Effector CD4-positive, alpha-beta T cell (primary cell): ENCODE results near the gene RIMBP2.

Experiments used
- DNase-seq: peaks from one replicate; pipeline ENCODE4 v3.0.0-alpha.2; 2020

RIMBP2 gene

DNA sequence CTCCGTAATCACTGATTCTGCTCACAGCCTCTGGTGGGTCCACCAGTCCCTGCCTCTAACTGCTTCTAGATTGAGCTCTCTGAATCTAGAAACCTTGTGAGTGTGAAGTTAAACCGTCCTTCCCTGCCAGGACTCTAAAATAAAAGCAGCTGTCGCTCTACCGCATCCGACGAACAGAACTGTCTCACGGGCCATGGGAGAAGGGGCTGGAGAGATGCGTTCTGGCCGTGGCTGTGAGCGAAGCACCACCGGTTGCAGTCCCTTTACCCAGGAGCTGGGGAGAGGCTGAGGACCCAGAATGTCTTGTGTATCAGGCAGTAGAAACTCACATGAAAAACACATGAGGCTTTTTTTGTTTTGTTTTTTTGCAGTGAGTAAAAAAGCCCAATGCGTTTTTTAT lies 218.8 kb downstream of the RIMBP2 start:
- no peak for DNase-seq

DNA sequence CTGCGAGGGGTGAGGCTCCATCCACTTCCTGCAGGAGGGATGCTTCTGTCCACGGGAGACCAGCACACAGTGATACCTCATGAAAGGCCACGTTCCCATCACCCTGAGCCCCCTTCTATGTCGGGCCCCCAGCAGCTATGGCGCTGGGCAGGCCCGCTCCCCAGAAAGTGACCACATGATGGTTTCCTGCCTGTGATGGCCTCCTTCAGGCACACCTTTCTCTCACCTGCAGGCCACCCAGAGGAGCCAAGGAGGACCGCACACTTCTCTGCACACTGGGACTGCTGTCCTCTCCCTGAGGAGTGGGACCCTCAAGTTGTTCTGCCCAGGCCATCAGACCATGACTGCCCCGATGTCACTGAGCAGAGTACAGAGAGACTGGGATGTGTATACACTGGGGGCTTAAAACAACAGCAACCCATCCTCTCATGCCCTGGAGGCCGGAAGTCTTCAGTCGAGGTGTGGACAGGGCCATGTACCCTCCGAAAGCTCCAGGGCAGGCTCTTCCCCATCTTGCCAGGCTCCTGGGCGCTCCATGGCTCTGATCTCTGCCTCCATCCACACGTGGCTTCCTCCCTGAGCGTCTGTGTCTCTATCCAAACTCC lies 219.5 kb downstream of the RIMBP2 start:
- DNase-seq: no peak

DNA sequence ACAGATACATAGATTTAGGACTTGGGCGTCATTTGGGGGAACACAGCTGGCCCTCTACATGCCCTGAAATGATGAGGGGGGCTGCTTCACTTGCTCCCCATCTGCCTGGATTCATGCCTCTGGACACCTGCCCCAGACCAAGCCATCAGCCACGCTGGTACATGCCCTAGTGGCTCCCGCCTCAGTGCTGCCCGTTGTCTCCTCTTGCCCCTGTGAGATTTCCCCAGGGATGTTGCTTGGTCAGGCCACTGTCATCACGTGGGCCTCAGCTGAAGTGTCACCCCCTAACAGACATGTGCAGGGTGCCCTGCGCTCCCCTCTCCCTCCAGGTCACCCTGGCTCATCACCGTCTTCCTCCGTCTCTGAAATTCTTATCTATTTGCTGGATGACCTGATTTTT lies 220.9 kb downstream of the RIMBP2 start:
- DNase-seq: no peak

DNA sequence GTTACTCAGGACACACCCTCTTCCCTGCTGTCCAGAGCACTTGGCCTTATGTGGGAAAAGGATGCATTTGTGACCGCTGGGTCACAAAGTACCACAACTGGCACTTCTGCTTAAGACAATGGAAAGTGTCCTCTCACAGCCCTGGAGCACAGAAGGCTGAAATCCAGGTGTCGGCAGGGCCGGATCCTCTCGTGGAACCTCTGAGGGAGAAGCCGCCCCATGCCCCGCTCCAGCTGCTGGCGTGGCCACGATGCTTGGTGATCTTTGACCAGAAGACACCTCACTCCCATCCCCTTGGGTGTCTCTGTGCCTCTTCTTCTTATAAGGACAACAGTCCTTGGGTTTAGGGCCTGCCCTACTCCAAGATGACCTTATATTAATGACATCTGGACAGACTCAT lies 221.4 kb downstream of the RIMBP2 start:
- DNase-seq: no peak

DNA sequence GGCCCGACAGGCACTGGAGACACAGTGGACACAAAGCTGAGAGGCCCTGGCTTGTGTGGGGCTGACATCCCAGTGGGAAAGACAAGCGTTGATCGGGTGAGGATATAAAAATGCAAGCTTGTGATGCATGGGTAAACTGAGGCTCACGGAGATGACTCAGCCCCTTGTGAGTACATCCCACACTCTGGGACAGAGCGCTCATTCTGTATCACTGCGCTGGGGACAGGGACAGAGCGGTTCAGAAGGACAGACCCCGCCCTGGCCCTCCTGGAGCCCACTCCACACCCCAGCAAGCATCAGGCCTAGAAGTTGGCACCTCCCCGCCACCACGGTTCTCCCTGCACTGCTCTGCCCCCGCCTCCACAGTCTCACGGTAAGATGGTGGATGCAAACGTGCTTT lies 222.1 kb downstream of the RIMBP2 start:
- DNase-seq: no peak

DNA sequence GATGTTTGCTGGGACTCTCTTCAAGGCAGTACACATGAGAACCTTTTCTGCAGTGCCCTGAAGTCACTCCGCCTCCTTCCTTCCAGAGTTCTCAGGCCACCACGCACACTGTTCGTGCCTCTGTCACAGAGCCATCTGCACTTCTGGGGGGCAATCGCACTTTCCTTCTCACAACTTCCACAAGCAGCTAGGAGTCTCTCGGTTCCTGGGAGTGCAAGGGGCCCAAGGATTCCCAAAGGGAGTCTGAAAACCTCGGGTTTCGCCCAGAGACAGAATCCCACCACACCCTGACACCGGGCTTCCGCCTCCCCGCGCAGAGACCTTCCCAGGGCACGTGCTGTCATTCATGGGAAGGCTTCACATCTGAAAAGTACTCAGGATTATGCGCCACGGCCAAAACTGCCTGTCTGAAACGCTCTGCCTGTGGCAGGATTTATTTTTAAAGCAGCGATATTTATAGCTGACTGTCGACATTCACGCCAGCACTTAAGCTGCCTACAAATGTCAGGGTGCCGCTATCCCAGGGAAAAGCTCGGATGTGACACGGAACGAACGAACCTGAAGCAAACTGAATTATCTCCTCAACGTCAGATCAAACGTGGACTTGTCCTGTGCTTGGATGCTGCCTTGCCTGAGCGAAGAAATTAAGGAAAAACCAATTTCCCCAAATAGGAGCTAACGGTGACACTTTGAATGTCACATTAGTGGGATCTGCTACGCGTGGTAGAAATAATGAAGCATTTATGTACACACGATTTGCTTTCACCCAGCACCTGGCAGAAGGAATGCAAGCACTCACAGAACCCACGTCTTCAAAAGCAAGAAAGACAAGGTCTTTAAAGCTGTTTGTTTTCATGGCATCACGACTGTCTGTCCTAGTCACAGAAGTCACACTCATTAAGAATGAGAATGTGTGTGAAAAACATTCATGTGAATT lies 224.4 kb downstream of the RIMBP2 start:
- DNase-seq: no peak

DNA sequence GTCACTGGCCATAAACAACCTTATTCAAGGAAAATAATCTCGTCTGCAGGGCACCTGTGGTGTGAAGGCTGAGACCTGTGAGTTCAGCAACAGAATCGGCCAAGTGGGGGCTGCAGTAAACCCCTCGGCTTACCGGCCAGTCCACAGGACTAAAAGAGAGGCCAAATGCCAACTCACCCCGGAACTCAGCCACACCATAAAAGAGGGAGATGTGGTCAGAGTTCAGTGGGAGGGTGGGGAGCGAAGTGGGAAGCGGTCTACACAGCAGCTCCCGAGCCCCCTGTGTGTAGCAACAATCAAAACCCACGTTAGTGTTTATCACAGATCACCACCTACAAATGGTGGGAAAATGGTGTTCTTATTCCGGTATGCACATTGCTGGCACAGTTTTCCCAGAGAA lies 225.4 kb downstream of the RIMBP2 start:
- DNase-seq: no peak

DNA sequence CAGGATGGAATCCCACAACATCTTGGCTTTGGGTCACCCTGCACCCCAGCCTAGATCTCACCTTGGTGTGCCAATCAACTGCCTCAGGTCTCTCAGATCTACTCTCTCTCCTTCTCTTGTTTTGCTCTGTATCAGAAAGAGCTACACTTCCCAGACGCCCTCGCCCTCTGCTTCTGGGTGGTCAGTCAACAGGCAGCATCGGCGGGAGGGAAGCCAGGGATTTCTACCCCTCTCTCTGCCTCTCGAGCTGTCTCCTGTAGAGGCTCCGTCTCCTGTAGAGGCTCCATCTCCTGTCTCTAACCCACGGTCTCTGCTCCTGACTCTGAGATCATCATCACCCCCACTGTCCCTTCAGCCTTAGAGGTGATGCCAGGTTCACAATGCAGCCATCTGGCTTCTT lies 226.8 kb downstream of the RIMBP2 start:
- DNase-seq: no peak

DNA sequence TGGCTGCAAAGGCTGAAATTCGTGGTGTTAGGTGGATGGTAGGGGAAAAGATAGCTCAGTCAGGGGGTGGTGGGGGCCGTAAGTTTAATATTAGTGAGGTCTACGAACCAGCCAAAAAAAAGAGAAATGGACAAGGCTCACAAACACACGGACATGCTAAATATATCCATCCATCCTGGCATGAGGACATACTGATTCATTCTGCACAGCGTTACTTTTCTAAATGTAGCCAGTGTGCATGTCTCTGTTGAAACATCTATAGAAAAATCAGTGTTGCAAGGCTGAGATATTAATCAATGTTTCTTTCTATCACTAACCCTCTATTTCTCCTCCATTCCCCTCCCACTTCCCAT lies 227.8 kb downstream of the RIMBP2 start:
- DNase-seq: no peak

DNA sequence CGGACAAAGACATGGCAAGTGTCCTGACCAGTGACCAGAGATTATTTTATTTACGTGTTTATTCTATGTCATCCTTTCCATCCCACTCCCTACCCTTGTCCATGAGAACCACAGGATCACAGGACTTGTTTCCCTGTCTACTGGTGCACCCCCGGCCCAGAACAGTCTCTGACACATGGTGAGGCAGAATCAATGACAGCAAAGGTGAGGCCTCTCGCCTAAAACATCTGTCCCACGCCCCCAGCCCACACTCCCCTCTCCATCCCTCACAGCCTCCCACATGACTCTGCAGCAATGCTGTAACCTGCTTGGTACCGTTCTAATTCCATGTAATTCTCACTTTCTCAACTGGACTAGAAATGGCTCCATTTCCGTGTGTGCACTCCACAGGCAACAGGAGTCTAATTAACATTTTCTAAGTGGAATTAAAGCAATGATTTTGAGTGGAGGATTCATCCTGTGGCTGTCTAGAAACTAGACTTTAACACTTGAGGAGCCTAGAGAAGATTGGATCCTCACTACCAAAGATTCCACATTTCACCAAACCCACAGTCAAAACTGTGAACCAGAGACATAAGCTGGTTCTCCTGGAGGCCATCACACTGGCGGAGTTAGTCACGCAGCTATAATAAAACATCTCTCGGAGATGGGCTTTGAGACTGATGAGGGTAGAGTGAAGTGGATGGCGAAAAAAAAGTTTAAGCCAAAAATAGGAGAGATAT lies 228.3 kb downstream of the RIMBP2 start:
- DNase-seq: no peak

DNA sequence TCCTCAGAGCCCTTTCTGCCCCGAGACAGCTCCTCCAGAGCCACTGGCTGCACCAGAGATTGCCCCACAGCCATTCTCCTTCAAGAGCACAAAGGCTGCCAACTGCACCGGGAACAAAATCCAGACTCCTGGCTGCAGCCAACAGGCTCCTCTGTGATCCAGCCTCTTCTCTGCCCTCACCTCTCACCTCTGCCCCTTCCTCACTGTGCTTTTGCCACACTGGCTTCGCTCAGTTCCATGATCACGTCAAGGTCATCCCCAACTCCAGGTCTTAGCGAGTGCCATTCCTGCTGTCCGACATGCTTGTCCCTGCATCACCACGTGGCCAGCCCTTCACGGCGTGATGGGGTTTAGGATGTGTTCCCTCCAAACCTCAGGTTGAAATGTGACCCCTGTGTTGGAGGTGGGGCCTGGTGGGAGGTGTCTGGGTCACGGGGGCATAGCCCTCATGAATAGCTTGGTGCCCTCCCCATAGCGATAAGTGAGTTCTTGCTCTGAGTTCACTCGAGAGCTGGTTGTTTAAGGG lies 229.1 kb downstream of the RIMBP2 start:
- DNase-seq: no peak

DNA sequence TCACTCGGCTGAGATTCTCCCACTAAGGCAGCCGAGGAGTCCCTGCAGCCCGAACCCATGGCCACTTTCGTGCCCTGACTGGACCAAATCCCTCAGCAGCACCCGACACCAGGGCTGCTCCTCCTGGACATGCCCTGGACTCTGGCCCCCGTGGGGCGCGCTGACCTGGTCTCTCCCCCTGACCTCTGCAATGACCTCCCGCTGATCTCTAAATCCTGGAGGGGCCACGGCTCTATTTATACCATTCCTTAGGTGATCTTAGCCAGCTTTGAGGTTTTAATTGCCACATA lies 230.0 kb downstream of the RIMBP2 start:
- DNase-seq: no peak

DNA sequence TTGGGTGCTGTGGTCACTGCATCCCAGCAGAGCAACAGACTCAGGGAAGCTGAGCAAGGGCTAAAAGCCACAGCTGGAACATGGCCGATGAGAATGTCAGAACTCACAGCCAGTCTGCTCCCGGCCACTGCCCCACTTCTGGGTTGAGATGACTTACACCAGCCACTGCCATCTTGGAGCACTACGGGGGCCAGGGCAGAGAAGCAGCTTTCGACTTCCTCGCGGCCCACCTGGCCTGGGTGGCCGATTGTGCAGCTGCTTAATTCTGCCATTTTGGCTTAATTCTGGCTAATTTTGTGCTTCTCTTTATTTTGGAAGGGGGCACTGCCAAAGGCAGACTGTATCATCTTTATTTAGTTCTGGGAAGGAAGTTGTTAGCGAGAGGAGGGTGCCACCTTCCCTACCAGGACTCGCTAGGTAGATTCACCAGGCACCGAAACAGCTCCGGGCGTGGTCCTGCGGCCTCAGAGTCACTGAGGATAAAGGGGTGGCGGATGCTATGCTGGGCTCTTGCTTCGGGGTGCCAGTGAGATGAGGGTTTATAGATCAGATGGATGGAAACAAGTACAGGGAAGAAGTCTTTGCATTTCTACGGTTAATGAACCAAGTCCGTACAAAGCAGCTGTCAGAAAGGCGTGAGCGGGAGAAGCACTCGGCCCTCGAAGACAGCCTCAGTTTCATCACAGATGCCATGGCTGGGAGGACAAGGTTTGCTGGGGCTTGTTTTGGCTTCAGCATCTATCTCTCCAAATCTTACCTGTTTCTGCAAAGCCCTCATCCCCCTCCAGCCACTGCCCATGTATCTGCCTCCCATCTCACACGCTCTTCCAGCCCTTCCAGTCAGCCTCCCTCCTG lies 230.6 kb downstream of the RIMBP2 start:
- DNase-seq: no peak

DNA sequence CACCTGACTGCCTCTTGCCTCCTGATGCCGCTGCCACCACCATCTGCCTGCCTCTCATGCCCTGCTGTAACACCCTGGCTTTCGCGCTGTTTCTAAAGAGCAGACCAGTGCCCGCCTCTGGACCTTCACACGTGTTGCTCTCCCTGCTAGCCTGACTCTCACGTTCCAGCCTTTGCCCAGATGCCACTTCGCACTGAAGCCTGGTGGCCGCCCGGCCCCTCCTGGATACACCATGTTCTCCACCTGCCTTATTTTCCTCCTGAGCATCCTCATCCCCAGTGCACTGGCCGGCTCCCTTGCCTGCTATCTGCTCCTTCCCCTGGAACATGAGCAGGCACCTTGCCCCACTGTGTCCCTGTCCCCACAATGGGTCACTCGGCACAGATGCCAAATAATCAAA lies 231.9 kb downstream of the RIMBP2 start:
- DNase-seq: no peak

DNA sequence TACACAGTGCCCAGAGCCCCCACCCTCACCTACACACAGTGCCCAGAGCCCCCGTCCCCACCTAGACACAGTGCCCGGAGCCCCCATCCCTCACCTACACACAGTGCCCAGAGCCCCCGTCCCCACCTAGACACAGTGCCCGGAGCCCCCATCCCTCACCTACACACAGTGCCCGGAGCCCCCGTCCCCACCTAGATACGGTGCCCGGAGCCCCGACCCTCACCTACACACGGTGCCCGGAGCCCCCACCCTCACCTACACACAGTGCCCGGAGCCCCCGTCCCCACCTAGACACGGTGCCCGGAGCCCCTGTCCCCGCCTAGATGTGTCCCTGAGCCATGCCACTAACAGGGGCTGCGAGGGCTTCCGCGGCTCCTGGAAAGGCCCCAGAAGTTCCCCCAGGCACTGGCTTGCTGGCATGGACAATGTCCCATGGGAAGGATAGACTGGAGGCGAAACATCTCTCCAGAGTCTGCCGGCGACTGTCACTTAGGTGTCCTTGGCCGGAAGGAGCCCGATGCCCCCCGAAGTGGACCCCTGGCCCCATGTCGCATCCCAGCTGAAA lies 232.4 kb downstream of the RIMBP2 start:
- no peak for DNase-seq

DNA sequence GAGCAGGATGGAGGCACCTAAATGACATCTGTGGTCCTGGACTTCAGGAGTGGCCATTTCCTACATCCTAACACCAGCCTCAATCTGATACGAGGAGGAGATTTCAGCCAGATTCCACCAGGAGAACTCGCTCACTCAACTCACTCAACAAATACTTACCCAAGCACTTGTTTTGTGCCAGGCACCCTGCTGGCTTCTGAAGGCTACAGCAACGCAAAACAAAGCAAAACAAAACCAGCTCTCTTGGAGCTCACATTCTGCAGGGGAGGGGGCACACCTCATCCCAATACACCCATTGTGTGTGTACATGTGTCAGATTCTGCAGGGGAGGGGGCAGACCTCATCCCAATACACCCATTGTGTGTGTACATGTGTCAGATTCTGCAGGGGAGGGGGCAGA lies 233.7 kb downstream of the RIMBP2 start:
- DNase-seq: no peak

DNA sequence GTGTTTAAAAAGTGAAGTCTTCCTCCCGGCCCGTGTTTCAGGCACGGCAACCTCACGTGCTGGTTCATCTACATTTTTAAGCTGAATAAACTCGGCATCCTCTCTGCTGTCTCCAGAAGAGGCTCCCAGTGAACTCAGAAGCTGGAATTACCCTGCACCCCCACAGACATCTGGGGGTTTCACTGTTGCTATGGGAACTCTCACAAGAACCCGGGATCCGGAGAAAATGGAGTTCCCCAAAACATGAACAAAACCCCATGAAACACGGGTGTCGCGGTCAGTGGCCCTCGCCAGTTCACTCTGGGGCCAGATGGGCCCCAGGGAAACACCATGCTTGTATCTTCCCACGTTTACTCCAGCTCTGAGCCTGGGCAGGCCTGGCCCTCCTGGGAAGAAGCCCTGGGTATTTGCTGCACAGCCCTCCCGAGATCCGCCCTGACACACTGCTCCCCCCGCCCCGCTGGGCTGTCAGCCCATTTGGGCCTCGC lies 234.7 kb downstream of the RIMBP2 start:
- DNase-seq: no peak

DNA sequence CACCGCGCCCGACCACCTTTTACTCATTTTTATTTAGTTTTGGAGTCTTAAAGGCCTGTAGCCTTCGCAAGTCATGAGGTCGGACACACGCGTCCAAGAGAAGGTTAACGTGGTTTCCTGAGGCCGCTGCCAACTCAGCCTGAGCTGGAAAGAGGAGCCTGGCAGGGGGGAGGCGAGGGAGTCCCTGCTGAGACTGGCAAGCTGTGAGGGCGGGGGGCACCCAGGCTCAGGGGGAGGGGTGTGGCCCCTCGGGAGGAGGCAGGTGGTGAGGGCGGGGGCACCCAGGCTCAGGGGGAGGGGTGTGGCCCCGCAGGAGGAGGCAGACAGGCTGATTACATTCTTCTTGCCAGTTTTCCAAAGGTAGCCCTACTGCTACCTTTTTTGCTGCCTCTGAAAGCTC lies 235.2 kb downstream of the RIMBP2 start:
- no peak for DNase-seq

DNA sequence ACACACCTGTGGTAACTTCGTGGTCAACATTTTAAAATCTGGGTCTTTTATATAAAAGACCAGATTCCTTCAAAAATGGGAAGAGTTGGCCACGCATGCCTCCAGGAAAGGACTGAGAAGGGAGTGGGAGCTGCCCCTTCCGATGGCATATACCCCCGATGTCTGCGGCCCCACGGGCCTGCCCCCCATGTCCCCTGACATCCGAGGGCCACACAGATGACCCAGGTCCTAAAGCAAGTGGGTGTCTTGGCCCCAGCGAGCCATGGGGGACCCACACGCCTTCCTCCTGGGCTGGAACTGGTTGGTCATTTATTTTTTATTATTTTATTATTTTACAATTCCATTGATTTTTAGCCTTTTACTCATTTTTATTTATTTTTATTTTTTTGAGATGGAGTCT lies 235.9 kb downstream of the RIMBP2 start:
- no peak for DNase-seq

DNA sequence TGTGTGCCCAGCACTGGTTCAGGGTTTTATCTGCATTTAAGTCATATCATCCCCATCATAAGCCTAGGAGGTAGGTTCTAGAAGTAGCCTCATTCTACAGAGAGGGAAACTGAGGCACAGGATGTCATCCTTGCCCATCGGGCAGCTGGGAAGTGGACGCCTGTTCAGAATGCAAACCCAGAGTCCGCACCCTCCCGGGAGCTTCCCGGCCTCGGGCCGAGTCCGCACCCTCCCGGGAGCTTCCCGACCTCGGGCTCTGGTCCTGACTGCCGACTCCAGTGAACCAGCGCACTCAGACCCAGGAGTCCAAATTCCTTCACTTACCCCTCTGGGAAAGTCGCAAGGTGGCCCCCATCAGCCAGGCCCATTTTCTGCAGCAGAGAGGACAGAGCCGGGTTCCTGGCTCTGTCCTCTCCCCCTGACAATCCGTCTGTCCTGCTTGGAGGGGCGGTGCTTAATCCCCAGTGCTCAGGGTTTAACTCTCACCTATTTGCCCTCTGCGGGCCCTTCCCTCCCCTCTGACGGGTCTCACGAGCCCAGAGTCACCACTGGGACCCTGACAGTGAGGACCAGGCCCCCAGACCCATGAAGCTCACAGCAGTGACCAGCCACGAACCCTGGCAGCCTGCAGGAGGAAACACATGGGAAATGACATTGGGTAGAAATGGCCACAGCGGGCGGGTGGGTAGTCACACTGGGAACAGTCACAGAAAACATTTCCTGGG lies 236.5 kb downstream of the RIMBP2 start:
- no peak for DNase-seq

DNA sequence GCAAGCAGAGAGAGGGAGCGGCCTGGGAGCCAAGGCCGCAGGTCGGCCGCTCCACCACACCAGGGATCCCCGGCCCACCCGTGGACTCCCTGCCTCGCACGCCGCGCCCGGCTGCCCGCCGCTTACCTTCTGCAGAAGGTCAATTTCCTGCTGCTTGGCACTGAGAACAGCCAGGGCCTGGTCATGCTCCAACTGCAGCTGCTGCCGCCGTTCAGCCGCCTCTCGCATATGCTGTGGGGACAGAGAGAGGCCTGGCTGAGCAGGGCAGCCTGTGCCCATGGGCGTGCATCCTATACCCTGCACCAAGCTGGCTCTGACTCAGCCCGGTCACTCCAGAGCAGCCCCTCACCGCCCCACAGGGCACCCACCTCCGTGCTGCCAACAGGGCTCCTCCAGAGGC lies 237.3 kb downstream of the RIMBP2 start:
- DNase-seq: no peak

DNA sequence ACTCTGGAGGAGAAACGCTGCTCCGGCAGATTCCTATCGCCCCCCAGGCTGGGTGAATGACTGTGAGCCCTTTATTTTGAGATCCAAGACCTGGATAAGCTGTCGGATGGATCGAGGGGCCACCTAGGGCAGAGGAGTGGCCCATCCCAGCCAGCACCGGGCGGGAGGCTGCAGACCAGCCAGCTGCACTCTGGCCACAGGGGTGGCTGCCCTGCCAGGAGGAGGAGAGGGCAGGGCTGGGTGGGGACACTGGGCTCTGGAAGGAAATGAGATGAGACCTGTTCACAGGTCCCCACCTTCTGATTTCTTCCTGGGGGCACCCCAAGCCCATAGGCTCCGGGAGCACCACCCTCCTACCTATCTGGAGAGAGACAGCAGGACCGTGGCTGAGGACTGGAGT lies 238.4 kb downstream of the RIMBP2 start:
- no peak for DNase-seq
